ENCODE data around the gene COA3.

GRCh38 chr17:42848093-42848492 lies 49.6 kb upstream of the COA3 start:
- TF ChIP-seq EZH2phosphoT487 (conservative IDR thresholded peaks at IDR 0.05; ENCODE audit: low read length) = no peak
- TF ChIP-seq, protein P1, sequence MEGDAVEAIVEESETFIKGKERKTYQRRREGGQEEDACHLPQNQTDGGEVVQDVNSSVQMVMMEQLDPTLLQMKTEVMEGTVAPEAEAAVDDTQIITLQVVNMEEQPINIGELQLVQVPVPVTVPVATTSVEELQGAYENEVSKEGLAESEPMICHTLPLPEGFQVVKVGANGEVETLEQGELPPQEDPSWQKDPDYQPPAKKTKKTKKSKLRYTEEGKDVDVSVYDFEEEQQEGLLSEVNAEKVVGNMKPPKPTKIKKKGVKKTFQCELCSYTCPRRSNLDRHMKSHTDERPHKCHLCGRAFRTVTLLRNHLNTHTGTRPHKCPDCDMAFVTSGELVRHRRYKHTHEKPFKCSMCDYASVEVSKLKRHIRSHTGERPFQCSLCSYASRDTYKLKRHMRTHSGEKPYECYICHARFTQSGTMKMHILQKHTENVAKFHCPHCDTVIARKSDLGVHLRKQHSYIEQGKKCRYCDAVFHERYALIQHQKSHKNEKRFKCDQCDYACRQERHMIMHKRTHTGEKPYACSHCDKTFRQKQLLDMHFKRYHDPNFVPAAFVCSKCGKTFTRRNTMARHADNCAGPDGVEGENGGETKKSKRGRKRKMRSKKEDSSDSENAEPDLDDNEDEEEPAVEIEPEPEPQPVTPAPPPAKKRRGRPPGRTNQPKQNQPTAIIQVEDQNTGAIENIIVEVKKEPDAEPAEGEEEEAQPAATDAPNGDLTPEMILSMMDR (IDR thresholded peaks at IDR 0.05; ENCODE audit: insufficient read depth, low read length, poor library complexity, severe bottlenecking) = no peak

Data from SU-DHL-6 (cell line).